ENCODE measurements around the gene ACBD3.

ACBD3 gene

GRCh38 chr1:226111883-226112261 is 74.7 kb downstream of the ACBD3 start:
- DNase-seq (ENCODE audit: low read depth), result no peak

GRCh38 chr1:226111098-226111882 is 75.3 kb downstream of the ACBD3 start:
- no peak for DNase-seq (ENCODE audit: low read depth)

GRCh38 chr1:226110249-226111097 is 76.1 kb downstream of the ACBD3 start:
- DNase-seq (ENCODE audit: low read depth), result no peak

- no peak for DNase-seq (ENCODE audit: low read depth)
Observed at GRCh38 chr1:226109829-226110248, 76.7 kb downstream of the ACBD3 start.

GRCh38 chr1:226108935-226109828 is 77.4 kb downstream of the ACBD3 start:
- no peak for DNase-seq (ENCODE audit: low read depth)

- no peak for DNase-seq (ENCODE audit: low read depth)
Observed at GRCh38 chr1:226107471-226108460, 78.8 kb downstream of the ACBD3 start.

- no peak for DNase-seq (ENCODE audit: low read depth)
Observed at GRCh38 chr1:226104671-226105121, 81.8 kb downstream of the ACBD3 start.

GRCh38 chr1:226100436-226101391 is 85.8 kb downstream of the ACBD3 start:
- no peak for DNase-seq (ENCODE audit: low read depth)

GRCh38 chr1:226098870-226099835 is 87.4 kb downstream of the ACBD3 start:
- no peak for DNase-seq (ENCODE audit: low read depth)

- DNase-seq (ENCODE audit: low read depth), result no peak
Observed at GRCh38 chr1:226097866-226098625, 88.5 kb downstream of the ACBD3 start.

- no peak for DNase-seq (ENCODE audit: low read depth)
Observed at GRCh38 chr1:226095286-226095685, 91.3 kb downstream of the ACBD3 start.

All from HS-27A (cell line).